ENCODE results near the gene CFAP410.
"Not testable (repeated sequence)": the region's sequence is repeated elsewhere in the genome, so short reads cannot be mapped to it uniquely, and the experiment has no call there.

The CFAP410 gene

DNA sequence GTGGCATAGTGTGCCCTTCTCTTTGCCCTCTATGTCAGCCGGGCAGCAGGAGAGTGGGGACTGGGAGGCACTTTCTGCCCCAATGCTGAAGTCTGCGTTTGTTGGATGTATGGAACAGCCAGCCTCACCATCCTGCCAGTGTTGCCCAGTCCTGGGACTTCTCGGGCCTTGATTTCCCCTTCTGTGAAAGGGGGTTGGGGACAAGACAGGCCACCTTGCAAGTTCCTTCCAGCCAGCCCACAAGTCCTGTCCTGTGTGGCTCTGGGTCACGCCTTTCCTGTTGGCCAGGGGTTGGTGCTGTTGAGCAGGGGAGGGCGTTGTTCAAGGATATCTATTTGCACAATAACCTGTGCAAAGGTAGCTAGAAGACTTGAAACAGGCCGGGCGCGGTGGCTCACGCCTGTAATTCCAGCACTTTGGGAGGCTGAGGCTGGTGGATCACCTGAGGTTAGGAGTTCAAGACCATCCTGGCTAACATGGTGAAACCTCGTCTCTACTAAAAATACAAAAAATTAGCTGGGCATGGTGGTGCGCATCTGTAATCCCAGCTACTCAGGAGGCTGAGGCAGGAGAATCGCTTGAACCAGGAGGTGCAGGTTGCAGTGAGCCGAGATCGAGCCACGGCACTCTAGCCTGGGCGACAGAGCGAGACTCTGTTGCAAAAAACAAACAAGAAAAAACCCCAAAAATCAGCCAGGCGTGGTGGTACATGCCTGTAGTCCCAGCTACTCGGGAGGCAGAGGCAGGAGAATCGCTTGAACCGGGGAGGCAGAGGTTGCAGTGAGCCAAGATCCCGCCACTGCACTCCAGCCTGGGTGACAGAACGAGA lies 36.4 kb downstream of the CFAP410 start:
- H3K4me3 ChIP-seq (replicated peaks; ENCODE audit: insufficient read depth, low read length); H3K27me3 ChIP-seq (ENCODE audit: insufficient read depth, poor library complexity, severe bottlenecking): not testable (repeated sequence)
- 0 out of 2 replicates have a peak overlapping the region, but pooled peaks have one; percentile 0 for H3K27ac ChIP-seq (replicated peaks)
- DNase-seq (ENCODE audit: low read depth in 1 of 2, low spot score in 1 of 2): peak in 1 of 2 experiments; percentile 64

DNA sequence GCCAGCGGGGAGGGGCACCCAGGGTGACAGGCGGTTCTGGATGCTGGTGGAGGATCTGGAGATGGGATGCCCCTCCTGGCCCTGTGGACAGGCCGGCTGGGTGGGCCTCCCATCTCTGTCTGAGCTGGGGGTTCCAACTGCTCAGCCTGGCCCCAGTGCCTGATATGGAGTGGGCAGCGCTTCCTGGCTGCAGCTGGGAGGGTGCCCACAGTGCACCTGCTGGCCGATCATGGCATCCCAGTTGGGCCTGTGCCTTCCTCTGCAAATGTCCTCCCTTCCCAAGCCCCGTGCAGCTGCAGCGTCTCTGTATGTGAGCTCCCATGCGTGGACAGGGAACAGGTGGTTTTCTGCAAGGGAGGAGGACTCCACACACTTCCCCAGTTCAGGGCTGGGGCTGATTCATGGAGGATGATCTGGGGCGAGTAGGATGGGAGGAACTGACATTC lies 37.2 kb downstream of the CFAP410 start:
- Histone ChIP-seq H3K27me3 (ENCODE audit: insufficient read depth, poor library complexity, severe bottlenecking) (no peaks in the 10 kb centered on the region), H3K27ac (replicated peaks) (0 out of 2 replicates have a peak overlapping the region, but pooled peaks have one; percentile 0), H3K4me3 (replicated peaks; ENCODE audit: insufficient read depth, low read length) (peak overlapping the region; percentile 88; the same call in 1 of the 2 replicates)
- TF ChIP-seq, protein P1, sequence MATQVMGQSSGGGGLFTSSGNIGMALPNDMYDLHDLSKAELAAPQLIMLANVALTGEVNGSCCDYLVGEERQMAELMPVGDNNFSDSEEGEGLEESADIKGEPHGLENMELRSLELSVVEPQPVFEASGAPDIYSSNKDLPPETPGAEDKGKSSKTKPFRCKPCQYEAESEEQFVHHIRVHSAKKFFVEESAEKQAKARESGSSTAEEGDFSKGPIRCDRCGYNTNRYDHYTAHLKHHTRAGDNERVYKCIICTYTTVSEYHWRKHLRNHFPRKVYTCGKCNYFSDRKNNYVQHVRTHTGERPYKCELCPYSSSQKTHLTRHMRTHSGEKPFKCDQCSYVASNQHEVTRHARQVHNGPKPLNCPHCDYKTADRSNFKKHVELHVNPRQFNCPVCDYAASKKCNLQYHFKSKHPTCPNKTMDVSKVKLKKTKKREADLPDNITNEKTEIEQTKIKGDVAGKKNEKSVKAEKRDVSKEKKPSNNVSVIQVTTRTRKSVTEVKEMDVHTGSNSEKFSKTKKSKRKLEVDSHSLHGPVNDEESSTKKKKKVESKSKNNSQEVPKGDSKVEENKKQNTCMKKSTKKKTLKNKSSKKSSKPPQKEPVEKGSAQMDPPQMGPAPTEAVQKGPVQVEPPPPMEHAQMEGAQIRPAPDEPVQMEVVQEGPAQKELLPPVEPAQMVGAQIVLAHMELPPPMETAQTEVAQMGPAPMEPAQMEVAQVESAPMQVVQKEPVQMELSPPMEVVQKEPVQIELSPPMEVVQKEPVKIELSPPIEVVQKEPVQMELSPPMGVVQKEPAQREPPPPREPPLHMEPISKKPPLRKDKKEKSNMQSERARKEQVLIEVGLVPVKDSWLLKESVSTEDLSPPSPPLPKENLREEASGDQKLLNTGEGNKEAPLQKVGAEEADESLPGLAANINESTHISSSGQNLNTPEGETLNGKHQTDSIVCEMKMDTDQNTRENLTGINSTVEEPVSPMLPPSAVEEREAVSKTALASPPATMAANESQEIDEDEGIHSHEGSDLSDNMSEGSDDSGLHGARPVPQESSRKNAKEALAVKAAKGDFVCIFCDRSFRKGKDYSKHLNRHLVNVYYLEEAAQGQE (IDR thresholded peaks at IDR 0.05; ENCODE audit: insufficient replicate concordance, low read depth): no peak
- TF ChIP-seq POLR2AphosphoS5 (IDR thresholded peaks at IDR 0.05; ENCODE audit: low read depth) (peak; percentile 43), SPI1 (IDR thresholded peaks at IDR 0.05; ENCODE audit: borderline replicate concordance, low read depth) (peak; percentile 47; the same call in 1 of the 2 replicates)
- DNase-seq (ENCODE audit: low read depth in 1 of 2, low spot score in 1 of 2): peak in 1 of 2 experiments; percentile 59

DNA sequence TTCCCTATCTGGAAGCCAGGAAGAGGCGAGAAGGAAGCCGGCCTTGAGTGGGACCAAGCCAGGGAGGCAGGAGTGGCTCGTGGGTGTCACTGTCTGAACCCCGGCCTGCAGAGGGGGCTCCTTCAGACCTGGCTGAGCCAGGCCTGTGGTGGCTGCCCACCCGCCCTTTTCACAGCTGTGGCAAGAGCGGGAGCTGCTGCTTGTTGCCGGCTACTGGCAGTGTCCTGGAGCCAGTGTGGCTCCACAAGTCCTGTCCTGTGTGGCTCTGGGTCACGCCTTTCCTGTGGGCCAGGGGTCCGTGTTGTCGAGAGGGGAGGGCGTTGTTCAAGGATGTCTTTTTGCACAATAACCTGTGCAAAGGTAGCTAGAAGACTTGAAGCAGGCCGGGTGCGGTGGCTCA lies 38.0 kb downstream of the CFAP410 start:
- Histone ChIP-seq H3K4me3 (replicated peaks; ENCODE audit: insufficient read depth, low read length) (peak overlapping the region; percentile 88), H3K27ac (replicated peaks) (peak overlapping the region; percentile 59), H3K27me3 (ENCODE audit: insufficient read depth, poor library complexity, severe bottlenecking) (no peaks in the 10 kb centered on the region)
- peak in 1 of 2 experiments; percentile 8 for DNase-seq (ENCODE audit: low read depth in 1 of 2, low spot score in 1 of 2)
- TF ChIP-seq GABPA (IDR thresholded peaks at IDR 0.05; ENCODE audit: low read depth) (no peak), SPI1 (IDR thresholded peaks at IDR 0.05; ENCODE audit: borderline replicate concordance, low read depth) (no peak), POLR2AphosphoS5 (IDR thresholded peaks at IDR 0.05; ENCODE audit: low read depth) (no peak)
- TF ChIP-seq, protein P2, sequence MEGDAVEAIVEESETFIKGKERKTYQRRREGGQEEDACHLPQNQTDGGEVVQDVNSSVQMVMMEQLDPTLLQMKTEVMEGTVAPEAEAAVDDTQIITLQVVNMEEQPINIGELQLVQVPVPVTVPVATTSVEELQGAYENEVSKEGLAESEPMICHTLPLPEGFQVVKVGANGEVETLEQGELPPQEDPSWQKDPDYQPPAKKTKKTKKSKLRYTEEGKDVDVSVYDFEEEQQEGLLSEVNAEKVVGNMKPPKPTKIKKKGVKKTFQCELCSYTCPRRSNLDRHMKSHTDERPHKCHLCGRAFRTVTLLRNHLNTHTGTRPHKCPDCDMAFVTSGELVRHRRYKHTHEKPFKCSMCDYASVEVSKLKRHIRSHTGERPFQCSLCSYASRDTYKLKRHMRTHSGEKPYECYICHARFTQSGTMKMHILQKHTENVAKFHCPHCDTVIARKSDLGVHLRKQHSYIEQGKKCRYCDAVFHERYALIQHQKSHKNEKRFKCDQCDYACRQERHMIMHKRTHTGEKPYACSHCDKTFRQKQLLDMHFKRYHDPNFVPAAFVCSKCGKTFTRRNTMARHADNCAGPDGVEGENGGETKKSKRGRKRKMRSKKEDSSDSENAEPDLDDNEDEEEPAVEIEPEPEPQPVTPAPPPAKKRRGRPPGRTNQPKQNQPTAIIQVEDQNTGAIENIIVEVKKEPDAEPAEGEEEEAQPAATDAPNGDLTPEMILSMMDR (IDR thresholded peaks at IDR 0.05; ENCODE audit: insufficient read depth, low read length): no peak
- TF ChIP-seq, protein P1 (IDR thresholded peaks at IDR 0.05; ENCODE audit: insufficient replicate concordance, low read depth): no peak

DNA sequence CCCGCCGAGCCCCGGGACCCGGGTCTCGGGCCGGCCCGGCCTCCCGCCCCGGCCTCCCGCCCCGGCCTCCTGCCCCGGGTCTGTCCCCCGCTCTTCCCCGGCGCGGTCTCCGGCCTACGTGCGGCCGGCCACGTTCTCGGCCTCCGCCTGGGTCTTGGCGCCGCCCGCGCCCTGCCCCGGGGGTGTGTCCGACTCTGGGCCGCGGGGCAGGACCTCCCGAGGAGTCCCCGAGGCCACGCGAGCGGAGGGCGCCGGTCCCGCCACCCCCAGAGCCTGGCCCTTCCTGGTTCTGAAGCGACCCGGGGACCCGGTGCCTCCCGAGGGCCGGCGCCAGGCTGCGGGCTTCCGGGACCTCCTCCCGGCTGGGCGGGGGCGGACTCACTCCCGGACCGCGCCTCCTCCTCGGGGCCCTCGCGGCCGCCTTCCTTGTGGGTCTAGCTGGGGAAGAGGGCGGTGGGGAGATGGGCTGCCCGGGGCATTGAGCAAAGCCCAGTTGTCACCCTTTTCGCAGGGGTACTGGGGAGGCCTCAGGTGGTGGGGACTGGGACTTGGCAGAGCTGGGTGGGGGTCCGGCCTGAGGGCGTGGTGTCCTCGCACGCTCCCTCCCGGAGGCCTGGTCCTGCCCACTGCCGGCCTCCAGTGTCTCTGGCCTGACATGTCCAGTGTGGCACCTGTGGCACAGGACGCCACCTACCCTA lies 38.8 kb downstream of the CFAP410 start:
- Histone ChIP-seq H3K27me3 (ENCODE audit: insufficient read depth, poor library complexity, severe bottlenecking) (no peaks in the 10 kb centered on the region), H3K4me3 (replicated peaks; ENCODE audit: insufficient read depth, low read length) (peak overlapping the region; percentile 88), H3K27ac (replicated peaks) (peak overlapping the region; percentile 59)
- TF ChIP-seq, protein P1 (IDR thresholded peaks at IDR 0.05; ENCODE audit: insufficient replicate concordance, low read depth): no peak
- TF ChIP-seq, protein P2 (IDR thresholded peaks at IDR 0.05; ENCODE audit: insufficient read depth, low read length): no peak
- no peak for TF ChIP-seq POLR2AphosphoS5 (IDR thresholded peaks at IDR 0.05; ENCODE audit: low read depth)
- TF ChIP-seq GABPA (IDR thresholded peaks at IDR 0.05; ENCODE audit: low read depth): no peak
- no peak for TF ChIP-seq SPI1 (IDR thresholded peaks at IDR 0.05; ENCODE audit: borderline replicate concordance, low read depth)
- peak; percentile 71 to 74 for DNase-seq (ENCODE audit: low read depth in 1 of 2, low spot score in 1 of 2)

Data from HL-60 (cell line).